SK-N-DZ (cell line): Measurements from ENCODE around the gene KRTAP10-12.

Experiments used
- DNase-seq: peaks from one replicate; pipeline ENCODE4 v3.0.0-alpha.2; 2015; ENCODE audit warnings: low spot score
- small RNA-seq, 2 experiments: library from RNA; depleted of rRNA; stranded (forward); fragments of <200 nt; gene quantifications; one replicate each; pipeline ENCODE3, GENCODE V24; 2014

The KRTAP10-12 gene

DNA sequence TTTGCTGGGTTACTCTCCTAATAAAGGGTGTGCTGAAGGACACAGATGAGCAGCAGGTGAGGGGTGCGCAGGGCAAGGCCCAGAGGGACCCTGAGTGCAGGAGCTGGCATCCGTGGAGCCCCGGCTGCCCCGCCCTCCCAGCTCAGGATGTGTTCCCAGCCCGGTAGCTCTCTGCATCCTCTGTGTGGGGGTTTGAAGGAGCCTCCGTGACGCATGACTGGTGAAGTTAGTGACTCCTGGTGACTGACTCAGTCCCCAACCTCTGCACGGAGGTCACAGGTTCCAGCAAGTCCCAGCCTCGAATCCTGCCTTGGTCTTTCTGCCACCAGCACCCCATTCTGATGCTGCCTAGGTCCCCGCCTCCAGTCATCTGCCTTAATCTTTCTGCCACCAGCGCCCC is 36.0 kb downstream of the KRTAP10-12 start:
- no peak for DNase-seq

DNA sequence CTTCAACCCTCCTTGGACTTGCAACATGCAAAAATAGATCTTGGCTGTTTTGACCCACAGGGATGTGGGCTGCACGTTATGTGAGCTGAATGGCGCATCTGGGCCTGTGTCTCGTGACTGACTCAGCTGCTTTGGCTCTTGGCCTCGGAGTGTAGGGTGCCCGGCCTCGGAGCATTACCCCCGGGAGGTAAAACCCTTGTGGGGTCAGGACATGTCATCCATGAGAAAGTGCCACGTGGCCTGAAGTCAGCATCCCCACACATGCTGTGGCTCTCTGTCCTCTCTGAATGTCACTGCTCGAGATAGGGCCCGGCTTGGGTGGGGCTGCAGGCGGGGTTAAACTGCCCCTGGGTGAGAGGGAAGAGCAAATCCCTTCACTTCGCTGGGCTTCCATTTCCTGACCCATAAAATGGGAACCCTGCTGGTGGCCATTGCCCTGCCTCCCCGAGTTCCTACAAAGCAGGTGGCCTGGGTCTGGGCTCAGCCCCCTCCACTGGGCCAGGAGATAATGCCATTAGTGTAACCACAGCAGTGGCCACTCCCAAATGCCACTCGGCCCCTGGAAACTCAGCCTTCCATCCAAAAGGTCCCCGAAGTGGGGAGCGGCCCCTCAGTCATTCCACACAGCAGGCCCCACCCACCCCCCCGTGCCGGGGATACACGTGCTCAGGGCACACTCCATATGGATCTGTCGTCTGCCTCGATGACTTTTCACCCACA is 37.2 kb downstream of the KRTAP10-12 start:
- no peak for DNase-seq

DNA sequence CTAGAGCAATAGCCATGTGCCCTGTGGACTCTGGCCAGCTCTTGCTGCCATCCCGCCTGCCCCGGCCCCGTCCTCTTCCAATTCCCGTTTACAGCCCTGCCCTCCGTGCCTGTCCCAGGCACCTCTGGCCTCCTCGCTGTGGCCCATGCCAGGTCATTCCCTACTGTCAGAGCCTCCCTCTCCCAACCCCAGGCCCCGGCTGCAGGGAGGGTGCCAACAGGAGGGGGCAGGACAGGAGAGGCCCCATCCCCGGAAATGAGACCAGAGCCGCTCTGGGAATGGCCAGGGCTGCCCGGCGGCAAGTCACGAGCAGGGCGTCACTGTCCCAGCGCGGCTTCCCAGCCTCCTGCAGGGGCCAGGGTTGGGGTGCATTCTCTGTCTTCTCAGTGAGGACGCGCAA is 37.9 kb downstream of the KRTAP10-12 start:
- no peak for DNase-seq

DNA sequence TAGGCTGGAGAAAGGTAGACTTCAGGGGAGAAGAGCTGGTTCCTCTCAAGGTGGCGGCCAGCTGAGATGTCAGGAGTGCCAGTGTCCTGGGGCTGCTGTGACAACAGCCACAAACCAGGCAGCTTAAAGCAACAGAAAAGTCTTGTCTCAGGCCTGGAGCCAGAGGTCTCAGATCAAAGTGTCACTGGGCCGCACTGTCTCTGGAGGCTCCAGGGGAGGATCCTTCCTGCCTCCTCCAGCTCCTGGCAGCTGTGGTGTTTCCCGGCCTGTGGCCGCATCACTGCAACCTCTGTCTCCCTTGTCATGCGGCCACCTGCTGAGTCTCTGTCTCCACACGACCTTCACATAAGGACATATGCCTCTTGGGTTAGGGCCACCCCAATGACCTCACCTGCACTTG is 38.8 kb downstream of the KRTAP10-12 start:
- no peak for DNase-seq

DNA sequence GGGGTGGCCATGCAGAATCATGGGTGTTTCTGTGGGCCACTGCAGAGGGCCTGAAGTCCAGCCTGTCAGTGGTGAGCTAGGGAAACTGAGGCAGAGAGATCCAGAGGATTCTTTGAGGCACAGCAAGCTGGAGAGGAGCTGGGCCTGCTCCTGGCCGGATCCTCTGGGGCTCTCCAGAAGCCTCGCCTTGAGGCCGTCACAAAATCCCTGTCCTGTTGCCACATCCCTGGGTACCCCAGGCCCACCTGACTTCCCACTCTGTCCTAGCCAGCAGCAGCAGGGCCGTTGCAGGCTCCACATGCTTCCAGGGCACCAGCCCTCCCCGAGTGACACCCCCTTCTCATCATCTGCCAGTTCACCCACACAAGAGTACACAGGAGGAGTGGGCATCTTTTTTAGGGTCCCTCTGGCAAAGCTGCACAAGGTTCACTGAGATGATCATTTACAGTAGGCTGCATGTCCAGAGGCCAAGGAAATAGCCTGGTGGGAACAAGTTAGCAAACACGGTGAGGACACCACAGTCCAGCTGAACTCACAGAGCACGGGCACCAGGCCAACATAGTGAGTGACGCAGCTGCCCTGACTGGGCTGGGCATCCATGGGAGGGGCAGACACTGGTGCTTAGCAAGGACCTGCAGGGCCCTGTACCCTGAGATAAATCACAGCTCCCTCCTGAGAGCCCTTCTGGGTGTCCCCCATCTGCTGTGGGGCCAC is 39.5 kb downstream of the KRTAP10-12 start:
- no peak for DNase-seq

DNA sequence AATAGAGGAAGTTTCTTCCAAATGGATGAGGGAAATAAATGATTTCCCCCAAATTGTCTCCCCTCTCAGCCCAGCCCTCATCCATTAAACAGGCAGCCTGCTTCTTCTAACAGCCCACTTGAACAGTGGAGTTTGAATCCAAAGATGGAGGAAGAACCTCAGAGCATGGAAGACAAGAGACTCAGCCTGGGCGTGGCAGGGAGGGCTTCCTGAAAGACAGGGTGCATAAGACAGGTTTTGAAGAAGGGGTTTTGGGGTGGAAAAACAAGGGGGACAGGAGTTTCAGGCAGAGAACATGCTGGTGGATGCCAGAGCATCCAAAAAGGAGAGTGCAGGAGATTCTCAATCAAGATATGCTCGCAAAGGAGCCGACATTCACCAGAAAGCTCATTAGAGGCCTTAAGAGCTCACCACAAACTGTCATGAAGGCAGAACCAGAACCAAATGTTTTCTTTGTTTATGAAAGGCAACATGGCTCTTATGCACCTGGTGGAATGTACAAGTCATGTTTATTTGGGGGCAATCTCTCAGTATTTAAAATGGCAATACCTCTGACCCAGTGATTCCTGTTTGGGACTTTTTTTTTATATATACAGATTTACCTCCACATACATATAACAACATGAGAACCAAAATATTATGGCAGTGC is 40.9 kb downstream of the KRTAP10-12 start:
- DNase-seq: peak; percentile 28

DNA sequence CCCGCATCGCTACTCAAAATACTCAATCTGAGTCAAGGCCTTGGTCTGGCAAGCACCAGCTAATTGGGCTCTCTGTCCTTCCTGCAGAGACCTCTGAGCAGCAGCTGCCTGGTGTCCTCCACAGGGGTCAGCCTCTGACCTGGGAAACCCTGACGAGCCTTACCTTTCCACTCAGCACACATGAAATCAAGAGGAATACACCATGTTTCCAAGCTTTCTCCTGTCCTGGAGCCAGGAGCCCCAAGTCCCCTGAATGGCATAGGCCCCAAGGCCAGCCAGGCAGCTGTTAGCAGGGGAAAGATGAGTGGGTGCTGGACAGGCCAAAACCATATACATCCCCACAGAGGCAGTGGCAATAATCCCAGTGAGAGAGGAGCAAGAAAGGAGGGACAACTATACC is 41.6 kb downstream of the KRTAP10-12 start:
- DNase-seq: no peak

DNA sequence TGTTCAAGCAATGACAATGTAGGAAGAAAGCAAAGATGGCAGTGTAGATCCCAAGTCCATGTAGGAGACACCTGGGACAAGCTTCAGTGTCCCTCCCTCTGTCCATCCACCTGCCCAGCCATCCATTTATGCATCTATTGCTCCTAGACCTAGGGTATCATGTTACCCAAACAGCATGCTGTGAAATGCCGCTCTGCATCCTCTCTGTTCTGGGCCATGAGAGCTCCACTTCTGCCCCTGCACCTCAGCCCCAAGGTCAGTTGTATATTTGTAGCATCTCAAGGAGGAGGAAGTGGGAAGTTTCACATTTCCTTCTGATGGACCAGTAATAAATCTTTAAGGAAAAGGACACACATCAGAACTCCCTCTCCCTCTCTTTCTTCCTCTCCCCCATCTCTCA is 42.3 kb downstream of the KRTAP10-12 start:
- DNase-seq: no peak

DNA sequence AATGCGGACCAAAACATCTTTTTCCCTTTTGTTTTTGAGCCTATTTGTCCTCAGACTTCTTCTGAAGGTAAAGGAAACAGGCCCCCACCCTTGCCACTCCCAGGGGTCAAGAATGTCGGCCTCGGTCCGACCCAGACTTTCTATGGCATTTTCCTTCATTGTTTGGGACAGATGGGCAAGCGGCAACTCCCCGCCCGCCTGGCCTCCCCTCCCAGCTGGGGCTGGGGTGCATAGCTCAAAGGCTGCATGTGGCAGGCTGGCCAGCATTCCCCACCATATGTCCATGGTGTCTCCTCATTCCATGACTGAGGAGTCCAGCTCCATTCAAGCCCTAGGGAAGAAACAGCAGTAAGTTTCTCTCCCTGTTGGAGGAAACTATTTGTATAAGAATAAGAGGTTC is 43.8 kb downstream of the KRTAP10-12 start:
- no peak for DNase-seq

DNA sequence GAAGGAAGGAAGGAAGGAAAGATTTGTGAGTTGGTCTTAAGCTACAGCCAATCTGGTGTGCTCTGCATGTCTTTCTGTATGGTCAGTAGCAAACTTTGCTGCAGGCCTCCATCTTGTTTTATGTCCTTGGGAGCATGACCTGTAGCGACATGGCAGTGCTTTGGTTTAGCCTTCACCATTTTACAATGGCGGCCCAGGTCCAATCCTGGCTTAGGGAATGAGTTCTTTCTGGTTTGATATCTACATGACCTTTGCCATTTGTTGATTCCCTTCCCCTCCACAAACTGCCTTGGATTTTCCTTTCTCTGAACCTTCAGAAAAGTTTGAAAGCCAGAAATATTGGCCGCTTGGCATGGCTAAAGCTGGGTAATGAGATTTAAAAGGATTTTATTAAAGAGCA is 44.9 kb downstream of the KRTAP10-12 start:
- no peak for DNase-seq

DNA sequence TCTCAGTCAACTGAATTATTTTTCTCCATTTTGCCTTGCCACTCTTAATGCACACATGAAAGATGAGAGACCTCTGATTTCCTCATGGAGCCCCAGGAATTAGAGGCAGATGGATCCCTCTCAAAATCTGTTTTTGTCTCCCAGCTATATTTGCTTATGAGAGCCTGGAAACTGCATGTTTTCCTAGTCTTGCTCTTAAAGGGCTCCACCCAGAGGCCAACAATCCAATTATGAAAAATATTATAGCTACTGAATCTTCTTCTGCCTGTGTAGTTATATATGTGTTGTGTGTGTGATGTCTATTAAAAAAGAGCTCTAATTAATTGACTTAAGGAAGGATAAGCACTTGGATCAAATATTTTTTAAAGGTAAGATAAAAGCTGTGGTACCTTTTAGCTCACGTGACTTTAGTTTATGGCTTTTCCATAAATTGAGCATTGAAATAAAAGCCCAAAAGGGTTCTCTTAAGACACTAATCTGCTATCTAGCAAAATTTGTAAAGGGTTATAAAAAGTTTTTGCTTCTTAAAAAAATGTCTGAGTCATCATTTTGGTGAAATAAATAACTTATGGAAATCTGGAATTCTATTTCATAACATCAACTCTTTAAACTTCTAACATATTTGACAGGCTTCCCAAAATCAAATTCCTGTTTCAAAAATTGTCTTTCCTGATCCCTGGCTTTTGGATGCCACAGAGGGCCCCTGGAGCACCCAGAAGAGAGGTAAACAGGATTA is 45.6 kb downstream of the KRTAP10-12 start:
- DNase-seq: no peak

Small RNAs within 50 kb of the gene (small RNA-seq; reads per million reads assigned to genes)
- 0 reads per million in 2 experiments for gene KRTAP12-6P
